Heart left ventricle (tissue), 13 donors: Measurements from ENCODE around the gene TMBIM1.

Experiments
- POLR2A ChIP-seq, 2 donors: fragments of 450-650 bp; IDR thresholded peaks; one replicate each; pipeline ENCODE4 v1.6.1; 2017; ENCODE audit warnings: antibody characterized with exemption in 2 of 2, mild to moderate bottlenecking in 2 of 2, moderate library complexity in 2 of 2
- TF ChIP-seq, protein P1 (sequence below), 12 donors: fragments of 200-600 bp; sonication (generic) in 4 of 12; IDR thresholded peaks; one replicate each; pipeline versions ENCODE4 v1.5.0 to v1.8.0; 2018 to 2022; ENCODE audit warnings: antibody characterized with exemption in 12 of 12, mild to moderate bottlenecking in 5 of 12
- donor health status: ischemic (EF 13 %, LVEDD 7.1; RV severe dilation, severe dysfunction).
- donor health status: DM: no; HTN: yes; CAD: no.
- donor health status: DM: no; HTN: no; CAD: no.
- donor health status: ischemic (EF 25% LVEDD 6.9; RV normal size, moderate dysfunction).
- donor health status: ischemic (EF 25% LVEDD 5.7; RV mildly dilated, moderate dysfunction).
- donor health status: ischemic (EF 35%, LVEDD 5.7; RV mildly dilated, moderate dysfunction).
- donor health status: nonischemic (EF 11% LVEDD 7.7; RV severe dilation, severe dysfunction).
- donor health status: DM: yes; HTN: yes; CAD: no.
- donor health status: PGD.
- donor health status: ischemic (EF 29% LVEDD 5.4; RV normal size, mild dysfunction).
- donor health status: nonischemic (EF 23%, LVEDD 6.1; RV moderate dilation, normal function).

DNA sequence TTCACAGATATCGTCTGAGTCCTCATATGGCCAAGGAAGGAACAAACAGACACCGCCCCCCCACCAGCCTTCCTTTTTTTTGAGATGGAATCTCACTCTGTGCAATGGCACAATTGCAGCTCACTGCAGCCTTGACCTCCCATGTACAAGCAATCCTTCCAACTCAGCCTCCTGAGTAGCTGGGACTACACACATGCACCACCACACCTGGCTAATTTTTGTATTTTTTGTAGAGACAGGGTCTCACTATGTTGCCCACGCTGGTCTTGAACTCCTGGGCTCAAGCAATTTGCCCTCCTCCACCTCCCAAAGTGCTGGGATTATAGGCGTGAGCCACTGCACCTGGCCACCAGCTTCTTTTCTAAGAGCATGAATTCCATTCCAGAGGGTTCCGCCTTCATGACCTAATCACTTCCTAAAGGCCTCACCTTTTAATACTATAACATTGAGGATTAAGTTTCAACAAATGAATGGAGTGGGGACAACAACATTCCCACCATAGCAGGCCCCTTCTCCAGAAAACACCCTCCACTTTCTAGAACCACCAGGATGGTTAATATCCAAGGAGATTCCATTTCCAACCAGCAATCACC is 2.2 kb upstream of the TMBIM1 start:
- TF ChIP-seq, protein P1, sequence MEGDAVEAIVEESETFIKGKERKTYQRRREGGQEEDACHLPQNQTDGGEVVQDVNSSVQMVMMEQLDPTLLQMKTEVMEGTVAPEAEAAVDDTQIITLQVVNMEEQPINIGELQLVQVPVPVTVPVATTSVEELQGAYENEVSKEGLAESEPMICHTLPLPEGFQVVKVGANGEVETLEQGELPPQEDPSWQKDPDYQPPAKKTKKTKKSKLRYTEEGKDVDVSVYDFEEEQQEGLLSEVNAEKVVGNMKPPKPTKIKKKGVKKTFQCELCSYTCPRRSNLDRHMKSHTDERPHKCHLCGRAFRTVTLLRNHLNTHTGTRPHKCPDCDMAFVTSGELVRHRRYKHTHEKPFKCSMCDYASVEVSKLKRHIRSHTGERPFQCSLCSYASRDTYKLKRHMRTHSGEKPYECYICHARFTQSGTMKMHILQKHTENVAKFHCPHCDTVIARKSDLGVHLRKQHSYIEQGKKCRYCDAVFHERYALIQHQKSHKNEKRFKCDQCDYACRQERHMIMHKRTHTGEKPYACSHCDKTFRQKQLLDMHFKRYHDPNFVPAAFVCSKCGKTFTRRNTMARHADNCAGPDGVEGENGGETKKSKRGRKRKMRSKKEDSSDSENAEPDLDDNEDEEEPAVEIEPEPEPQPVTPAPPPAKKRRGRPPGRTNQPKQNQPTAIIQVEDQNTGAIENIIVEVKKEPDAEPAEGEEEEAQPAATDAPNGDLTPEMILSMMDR (IDR thresholded peaks at IDR 0.05), result no peak
- no peak for TF ChIP-seq POLR2A (IDR thresholded peaks at IDR 0.05)
